ENCODE measurements around the gene TTC4.

The TTC4 gene

GRCh38 chr1:54745864-54746263 is 30.2 kb downstream of the TTC4 start:
- H3K27ac ChIP-seq (ENCODE audit: low read depth, low read length) = no peak overlapping the region
- H3K27me3 ChIP-seq (ENCODE audit: insufficient read depth, low read length) = peaks cover 6% of the 10 kb centered on the region; the same call in 1 of the 2 replicates
- peaks cover 5% of the 10 kb centered on the region; the same call in 1 of the 2 replicates for H3K36me3 ChIP-seq (ENCODE audit: insufficient read depth, low read length)
- no peak overlapping the region for H2AFZ ChIP-seq (ENCODE audit: low read length, unreplicated experiment)
- no peak overlapping the region for H3K4me3 ChIP-seq (ENCODE audit: low read depth, low read length)
- H3K4me1 ChIP-seq (ENCODE audit: control insufficient read depth, insufficient read depth, low read length, unreplicated experiment) = no peaks in the 10 kb centered on the region
- no peaks in the 10 kb centered on the region for H3K79me2 ChIP-seq (ENCODE audit: control insufficient read depth, insufficient read depth, low read length, unreplicated experiment)

DNA sequence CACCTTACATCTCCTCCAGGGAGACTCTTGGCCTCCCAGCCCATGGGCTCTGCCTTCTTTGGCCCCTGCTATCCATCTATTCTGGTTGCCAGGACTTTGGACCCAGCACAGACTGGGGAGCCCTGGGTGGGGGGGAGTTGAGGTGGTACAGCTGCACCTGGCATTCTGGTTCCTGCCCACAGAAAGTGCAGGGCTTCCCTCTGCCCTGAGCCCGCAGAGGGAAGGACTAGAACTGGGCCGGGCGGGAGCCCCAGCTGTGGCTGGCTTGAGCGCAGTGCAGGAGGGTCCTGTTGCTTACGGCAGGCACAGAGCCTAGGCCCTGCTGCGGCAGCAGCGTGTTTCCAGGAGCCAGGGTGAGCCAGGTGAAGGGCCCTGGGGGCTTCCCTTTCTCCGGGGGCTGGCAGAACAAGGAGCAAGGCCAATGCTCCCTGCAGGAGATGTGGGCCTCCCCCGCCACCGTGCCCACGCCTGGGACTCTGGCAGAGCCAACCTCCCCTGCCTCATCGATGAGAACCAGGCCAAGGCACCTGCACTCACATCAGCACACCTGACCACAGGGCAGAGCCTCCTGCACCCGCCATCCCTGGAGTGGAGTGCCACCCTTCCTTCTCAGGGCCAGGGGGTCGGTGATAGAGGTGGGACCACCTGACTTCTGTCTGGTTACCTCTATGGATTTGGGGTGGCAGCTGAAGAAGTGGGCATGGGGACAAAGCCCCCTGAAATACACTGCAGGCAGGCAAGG is 32.6 kb downstream of the TTC4 start:
- no peaks in the 10 kb centered on the region for H3K36me3 ChIP-seq (ENCODE audit: insufficient read depth, low read length)
- H3K27me3 ChIP-seq (ENCODE audit: insufficient read depth, low read length) = peaks cover 6% of the 10 kb centered on the region; the same call in 1 of the 2 replicates
- no peaks in the 10 kb centered on the region for H3K79me2 ChIP-seq (ENCODE audit: control insufficient read depth, insufficient read depth, low read length, unreplicated experiment)
- H3K4me3 ChIP-seq (ENCODE audit: low read depth, low read length) = no peak overlapping the region
- H3K4me1 ChIP-seq (ENCODE audit: control insufficient read depth, insufficient read depth, low read length, unreplicated experiment) = no peaks in the 10 kb centered on the region
- H3K27ac ChIP-seq (ENCODE audit: low read depth, low read length) = no peak overlapping the region
- no peak overlapping the region for H2AFZ ChIP-seq (ENCODE audit: low read length, unreplicated experiment)

- no peak overlapping the region for H3K4me3 ChIP-seq (ENCODE audit: low read depth, low read length)
- H3K79me2 ChIP-seq (ENCODE audit: control insufficient read depth, insufficient read depth, low read length, unreplicated experiment) = no peaks in the 10 kb centered on the region
- H3K27me3 ChIP-seq (ENCODE audit: insufficient read depth, low read length) = peaks cover 6% of the 10 kb centered on the region; the same call in 1 of the 2 replicates
- no peak overlapping the region for H3K27ac ChIP-seq (ENCODE audit: low read depth, low read length)
- no peaks in the 10 kb centered on the region for H3K4me1 ChIP-seq (ENCODE audit: control insufficient read depth, insufficient read depth, low read length, unreplicated experiment)
- no peak overlapping the region for H2AFZ ChIP-seq (ENCODE audit: low read length, unreplicated experiment)
- H3K36me3 ChIP-seq (ENCODE audit: insufficient read depth, low read length) = no peaks in the 10 kb centered on the region
Observed at GRCh38 chr1:54750596-54750995, 34.9 kb downstream of the TTC4 start.

- H3K79me2 ChIP-seq (ENCODE audit: control insufficient read depth, insufficient read depth, low read length, unreplicated experiment) = no peaks in the 10 kb centered on the region
- H3K4me3 ChIP-seq (ENCODE audit: low read depth, low read length) = no peak overlapping the region
- H3K4me1 ChIP-seq (ENCODE audit: control insufficient read depth, insufficient read depth, low read length, unreplicated experiment) = no peaks in the 10 kb centered on the region
- no peak overlapping the region for H2AFZ ChIP-seq (ENCODE audit: low read length, unreplicated experiment)
- H3K27ac ChIP-seq (ENCODE audit: low read depth, low read length) = no peak overlapping the region
- no peaks in the 10 kb centered on the region; the same call in 1 of the 2 replicates for H3K36me3 ChIP-seq (ENCODE audit: insufficient read depth, low read length)
- peaks cover 6% of the 10 kb centered on the region; the same call in 1 of the 2 replicates for H3K27me3 ChIP-seq (ENCODE audit: insufficient read depth, low read length)
Observed at GRCh38 chr1:54751426-54751825, 35.8 kb downstream of the TTC4 start.

DNA sequence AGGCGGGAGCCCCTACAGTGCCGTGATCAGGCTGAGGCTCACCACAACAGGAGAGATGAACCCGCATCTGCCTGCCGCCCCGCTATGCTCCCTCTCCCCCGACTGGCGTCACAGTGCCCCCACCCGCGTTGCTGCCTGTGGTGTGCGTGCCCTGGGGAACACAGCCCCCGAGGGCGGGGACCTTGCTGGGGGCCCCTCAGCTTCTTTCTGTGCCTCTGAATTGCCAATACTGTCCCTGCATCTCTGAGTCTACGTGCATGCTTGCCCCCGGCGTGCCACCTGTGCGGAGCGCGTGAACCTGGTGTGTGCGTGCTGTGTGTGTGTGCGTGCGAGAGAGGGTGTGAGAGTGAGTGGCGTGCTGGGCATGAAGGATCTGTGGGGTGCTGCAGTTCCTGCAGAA is 38.4 kb downstream of the TTC4 start:
- H3K4me1 ChIP-seq (ENCODE audit: control insufficient read depth, insufficient read depth, low read length, unreplicated experiment) = no peaks in the 10 kb centered on the region

GRCh38 chr1:54754486-54755285 is 39.0 kb downstream of the TTC4 start:
- Histone ChIP-seq H3K27ac (ENCODE audit: low read depth, low read length) (no peak overlapping the region), H3K27me3 (ENCODE audit: insufficient read depth, low read length) (peaks cover 4% of the 10 kb centered on the region; the same call in 1 of the 2 replicates), H3K4me1 (ENCODE audit: control insufficient read depth, insufficient read depth, low read length, unreplicated experiment) (no peaks in the 10 kb centered on the region), H2AFZ (ENCODE audit: low read length, unreplicated experiment) (no peak overlapping the region), H3K4me3 (ENCODE audit: low read depth, low read length) (no peak overlapping the region), H3K79me2 (ENCODE audit: control insufficient read depth, insufficient read depth, low read length, unreplicated experiment) (no peaks in the 10 kb centered on the region), H3K36me3 (ENCODE audit: insufficient read depth, low read length) (peaks cover 4% of the 10 kb centered on the region; the same call in 1 of the 2 replicates)

More for the DNA sequence above, 38.4 kb downstream of the TTC4 start:
- no peak overlapping the region for H3K27ac ChIP-seq (ENCODE audit: low read depth, low read length)
- peaks cover 4% of the 10 kb centered on the region; the same call in 1 of the 2 replicates for H3K36me3 ChIP-seq (ENCODE audit: insufficient read depth, low read length)
- H3K79me2 ChIP-seq (ENCODE audit: control insufficient read depth, insufficient read depth, low read length, unreplicated experiment) = no peaks in the 10 kb centered on the region
- no peak overlapping the region for H3K4me3 ChIP-seq (ENCODE audit: low read depth, low read length)
- no peak overlapping the region for H2AFZ ChIP-seq (ENCODE audit: low read length, unreplicated experiment)
- H3K27me3 ChIP-seq (ENCODE audit: insufficient read depth, low read length) = peaks cover 6% of the 10 kb centered on the region; the same call in 1 of the 2 replicates

GRCh38 chr1:54757833-54758232 is 42.2 kb downstream of the TTC4 start:
- Histone ChIP-seq H3K27me3 (ENCODE audit: insufficient read depth, low read length) (no peaks in the 10 kb centered on the region), H3K4me3 (ENCODE audit: low read depth, low read length) (no peak overlapping the region), H3K79me2 (ENCODE audit: control insufficient read depth, insufficient read depth, low read length, unreplicated experiment) (peaks cover 10% of the 10 kb centered on the region), H3K27ac (ENCODE audit: low read depth, low read length) (no peak overlapping the region), H3K36me3 (ENCODE audit: insufficient read depth, low read length) (peaks cover 4% of the 10 kb centered on the region; the same call in 1 of the 2 replicates), H3K4me1 (ENCODE audit: control insufficient read depth, insufficient read depth, low read length, unreplicated experiment) (no peaks in the 10 kb centered on the region), H2AFZ (ENCODE audit: low read length, unreplicated experiment) (no peak overlapping the region)

DNA sequence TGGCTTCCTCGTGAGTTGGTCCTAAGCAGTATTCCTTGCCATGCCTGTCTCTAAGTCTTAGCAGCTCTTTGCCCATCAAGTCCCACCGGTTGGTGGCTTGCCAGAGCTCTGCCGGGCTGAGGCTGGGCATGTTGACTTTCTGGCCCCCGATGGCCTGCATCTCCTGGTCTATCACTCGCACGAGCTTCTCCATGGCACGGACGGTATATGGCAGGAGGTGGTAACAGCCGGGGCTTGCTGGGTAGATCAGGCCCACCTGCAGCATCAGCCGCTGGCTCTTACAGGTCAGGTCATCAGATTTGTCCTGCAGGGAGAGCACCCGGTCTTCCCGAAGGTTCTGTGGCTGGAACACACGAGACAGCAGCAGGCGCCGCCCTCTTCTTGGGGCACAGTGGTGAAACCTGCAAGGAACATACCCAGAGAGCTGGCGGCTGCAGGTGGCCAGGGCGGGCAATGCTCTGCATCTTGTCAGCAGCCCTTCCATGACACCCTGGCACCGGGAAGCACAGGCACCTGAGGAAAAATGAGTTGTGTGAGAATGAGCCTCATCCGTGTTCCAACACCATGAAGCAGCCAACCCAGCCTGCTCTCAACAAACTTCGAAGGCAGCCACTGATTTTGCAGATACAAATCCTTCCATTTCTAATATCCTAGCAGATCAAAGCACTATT is 43.2 kb downstream of the TTC4 start:
- Histone ChIP-seq H3K4me3 (ENCODE audit: low read depth, low read length) (no peak overlapping the region), H3K27ac (ENCODE audit: low read depth, low read length) (no peak overlapping the region), H3K4me1 (ENCODE audit: control insufficient read depth, insufficient read depth, low read length, unreplicated experiment) (peaks cover 4% of the 10 kb centered on the region), H3K36me3 (ENCODE audit: insufficient read depth, low read length) (peaks cover 4% of the 10 kb centered on the region; the same call in 1 of the 2 replicates), H3K27me3 (ENCODE audit: insufficient read depth, low read length) (no peaks in the 10 kb centered on the region), H2AFZ (ENCODE audit: low read length, unreplicated experiment) (no peak overlapping the region), H3K79me2 (ENCODE audit: control insufficient read depth, insufficient read depth, low read length, unreplicated experiment) (peaks cover 20% of the 10 kb centered on the region)

- Histone ChIP-seq H2AFZ (ENCODE audit: low read length, unreplicated experiment) (peak overlapping the region; percentile 82), H3K4me3 (ENCODE audit: low read depth, low read length) (peak overlapping the region; percentile 91), H3K27ac (ENCODE audit: low read depth, low read length) (peak overlapping the region; percentile 18; the same call in 1 of the 2 replicates)
Observed at GRCh38 chr1:54763816-54764132, 48.1 kb downstream of the TTC4 start.

GRCh38 chr1:54764133-54764921 is 48.7 kb downstream of the TTC4 start, which contains the start of gene PARS2:
TSS of gene PARS2 (minus strand) at chr1:54764523. CDS start at chr1:54759161, 5,362 bp downstream.
- Histone ChIP-seq H3K27ac (ENCODE audit: low read depth, low read length) (peak within 1 kb of the TSS; percentile 30; the same call in 1 of the 2 replicates), H3K79me2 (ENCODE audit: control insufficient read depth, insufficient read depth, low read length, unreplicated experiment) (peaks cover 22% of the 10 kb centered on the region), H3K36me3 (ENCODE audit: insufficient read depth, low read length) (no peaks in the 10 kb centered on the region), H3K4me1 (ENCODE audit: control insufficient read depth, insufficient read depth, low read length, unreplicated experiment) (peaks cover 4% of the 10 kb centered on the region), H2AFZ (ENCODE audit: low read length, unreplicated experiment) (peak within 1 kb of the TSS; percentile 83), H3K4me3 (ENCODE audit: low read depth, low read length) (peak within 1 kb of the TSS; percentile 91), H3K27me3 (ENCODE audit: insufficient read depth, low read length) (no peaks in the 10 kb centered on the region)

More at GRCh38 chr1:54763816-54764132, 48.1 kb downstream of the TTC4 start:
- Histone ChIP-seq H3K4me1 (ENCODE audit: control insufficient read depth, insufficient read depth, low read length, unreplicated experiment) (peaks cover 4% of the 10 kb centered on the region), H3K36me3 (ENCODE audit: insufficient read depth, low read length) (no peaks in the 10 kb centered on the region), H3K27me3 (ENCODE audit: insufficient read depth, low read length) (no peaks in the 10 kb centered on the region), H3K79me2 (ENCODE audit: control insufficient read depth, insufficient read depth, low read length, unreplicated experiment) (peaks cover 22% of the 10 kb centered on the region)
